Measurements from ENCODE around the gene TRIP12. TPM values are rescaled to one million over a fixed set of nuclear protein-coding genes. Genes with fewer than 3 reads are reported as not detected.
"Not testable (repeated sequence)": the region's sequence is repeated elsewhere in the genome, so short reads cannot be mapped to it uniquely, and the experiment has no call there.

TRIP12 gene
- total RNA-seq, 1 experiment from 2014 or later = 166 TPM

- H3K4ac ChIP-seq (ENCODE audit: low read depth, low read length) = no peak overlapping the region
- H4K20me1 ChIP-seq (ENCODE audit: control insufficient read depth, insufficient read depth, insufficient read length) = no peaks in the 10 kb centered on the region
- H4K5ac ChIP-seq (ENCODE audit: insufficient read length, low read depth, low read length) = no peak overlapping the region
- no peak overlapping the region for H2AK5ac ChIP-seq (ENCODE audit: insufficient read length, low read length)
- H3K79me2 ChIP-seq (ENCODE audit: insufficient read depth, low read length) = no peaks in the 10 kb centered on the region; the same call in 1 of the 2 replicates
- no peak overlapping the region for H4K91ac ChIP-seq (ENCODE audit: insufficient read length, low read depth, low read length)
- no peak overlapping the region for H2BK120ac ChIP-seq (ENCODE audit: low read depth, low read length, poor library complexity, severe bottlenecking)
- no peak overlapping the region for H3K9ac ChIP-seq (ENCODE audit: extremely low read depth, insufficient read length, low read length)
- no peak overlapping the region for H4K8ac ChIP-seq (replicated peaks; ENCODE audit: insufficient read length, low read depth, low read length)
- no peak overlapping the region for H2BK5ac ChIP-seq (ENCODE audit: insufficient read length, low read length)
- Mint-ChIP-seq H3K9me3 (peaks cover 0 to 4% of the 10 kb centered on the region in 2 experiments; a peak in 1 of 5 replicates), H3K36me3 (ENCODE audit: insufficient read depth in 1 of 3, low read depth in 3 of 3) (peaks cover 16 to 42% (median 31%) of the 10 kb centered on the region in 3 experiments), H3K4me3 (no peak overlapping the region), H3K27ac (peak overlapping the region; percentile 21 to 58 (median 53); a peak in 3 of 7 replicates), H3K4me1 (peaks cover 11 to 13% of the 10 kb centered on the region in 2 experiments), H3K27me3 (ENCODE audit: low read depth) (no peaks in the 10 kb centered on the region)
- no peak overlapping the region for H3K14ac ChIP-seq (ENCODE audit: insufficient read depth, low read length)
- no peak for DNase-seq
- no peak overlapping the region for H3K27ac ChIP-seq (ENCODE audit: insufficient read length, low read depth, low read length)
- no CpG with 5 or more reads among the region's 5 CpGs for WGBS (ENCODE audit: extremely low coverage, insufficient read length, low lambda C conversion rate)
- H3K4me1 ChIP-seq (ENCODE audit: insufficient read depth, low read length) = no peaks in the 10 kb centered on the region; the same call in 1 of the 2 replicates
- no peaks in the 10 kb centered on the region for H3K27me3 ChIP-seq (ENCODE audit: insufficient read depth, low read length)
- no peaks in the 10 kb centered on the region for H3K23me2 ChIP-seq (ENCODE audit: insufficient read length, low read depth, low read length, poor library complexity, severe bottlenecking)
- no peak overlapping the region for H3K56ac ChIP-seq (ENCODE audit: insufficient read length, low read depth, low read length)
- H3K79me1 ChIP-seq (ENCODE audit: insufficient read depth, low read depth, low read length, poor library complexity, severe bottlenecking) = no peaks in the 10 kb centered on the region
- H3T11ph ChIP-seq (ENCODE audit: low read length) = no peak overlapping the region
- H3K18ac ChIP-seq (ENCODE audit: insufficient read length, low read depth, low read length) = no peak overlapping the region
- TF ChIP-seq, protein P1, sequence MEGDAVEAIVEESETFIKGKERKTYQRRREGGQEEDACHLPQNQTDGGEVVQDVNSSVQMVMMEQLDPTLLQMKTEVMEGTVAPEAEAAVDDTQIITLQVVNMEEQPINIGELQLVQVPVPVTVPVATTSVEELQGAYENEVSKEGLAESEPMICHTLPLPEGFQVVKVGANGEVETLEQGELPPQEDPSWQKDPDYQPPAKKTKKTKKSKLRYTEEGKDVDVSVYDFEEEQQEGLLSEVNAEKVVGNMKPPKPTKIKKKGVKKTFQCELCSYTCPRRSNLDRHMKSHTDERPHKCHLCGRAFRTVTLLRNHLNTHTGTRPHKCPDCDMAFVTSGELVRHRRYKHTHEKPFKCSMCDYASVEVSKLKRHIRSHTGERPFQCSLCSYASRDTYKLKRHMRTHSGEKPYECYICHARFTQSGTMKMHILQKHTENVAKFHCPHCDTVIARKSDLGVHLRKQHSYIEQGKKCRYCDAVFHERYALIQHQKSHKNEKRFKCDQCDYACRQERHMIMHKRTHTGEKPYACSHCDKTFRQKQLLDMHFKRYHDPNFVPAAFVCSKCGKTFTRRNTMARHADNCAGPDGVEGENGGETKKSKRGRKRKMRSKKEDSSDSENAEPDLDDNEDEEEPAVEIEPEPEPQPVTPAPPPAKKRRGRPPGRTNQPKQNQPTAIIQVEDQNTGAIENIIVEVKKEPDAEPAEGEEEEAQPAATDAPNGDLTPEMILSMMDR (conservative IDR thresholded peaks at IDR 0.05) = no peak
- H2BK20ac ChIP-seq (ENCODE audit: low read depth, low read length, poor library complexity, severe bottlenecking) = no peak overlapping the region
- no peak overlapping the region for H3K23ac ChIP-seq (ENCODE audit: insufficient read length, low read depth, low read length)
- H2BK15ac ChIP-seq (ENCODE audit: low read depth, low read length) = no peak overlapping the region
- no peak overlapping the region for H3K4me2 ChIP-seq (ENCODE audit: insufficient read depth, insufficient read length, low read length)
- no peak overlapping the region for H2AFZ ChIP-seq (ENCODE audit: low read length)
- no peaks in the 10 kb centered on the region for H3K9me3 ChIP-seq (ENCODE audit: control insufficient read depth, low read depth, low read length)
- no peak overlapping the region for H2BK12ac ChIP-seq (ENCODE audit: insufficient read length, low read depth, low read length)
Measured at GRCh38 chr2:229851870-229852269, 69.9 kb downstream of the TRIP12 start.

DNA sequence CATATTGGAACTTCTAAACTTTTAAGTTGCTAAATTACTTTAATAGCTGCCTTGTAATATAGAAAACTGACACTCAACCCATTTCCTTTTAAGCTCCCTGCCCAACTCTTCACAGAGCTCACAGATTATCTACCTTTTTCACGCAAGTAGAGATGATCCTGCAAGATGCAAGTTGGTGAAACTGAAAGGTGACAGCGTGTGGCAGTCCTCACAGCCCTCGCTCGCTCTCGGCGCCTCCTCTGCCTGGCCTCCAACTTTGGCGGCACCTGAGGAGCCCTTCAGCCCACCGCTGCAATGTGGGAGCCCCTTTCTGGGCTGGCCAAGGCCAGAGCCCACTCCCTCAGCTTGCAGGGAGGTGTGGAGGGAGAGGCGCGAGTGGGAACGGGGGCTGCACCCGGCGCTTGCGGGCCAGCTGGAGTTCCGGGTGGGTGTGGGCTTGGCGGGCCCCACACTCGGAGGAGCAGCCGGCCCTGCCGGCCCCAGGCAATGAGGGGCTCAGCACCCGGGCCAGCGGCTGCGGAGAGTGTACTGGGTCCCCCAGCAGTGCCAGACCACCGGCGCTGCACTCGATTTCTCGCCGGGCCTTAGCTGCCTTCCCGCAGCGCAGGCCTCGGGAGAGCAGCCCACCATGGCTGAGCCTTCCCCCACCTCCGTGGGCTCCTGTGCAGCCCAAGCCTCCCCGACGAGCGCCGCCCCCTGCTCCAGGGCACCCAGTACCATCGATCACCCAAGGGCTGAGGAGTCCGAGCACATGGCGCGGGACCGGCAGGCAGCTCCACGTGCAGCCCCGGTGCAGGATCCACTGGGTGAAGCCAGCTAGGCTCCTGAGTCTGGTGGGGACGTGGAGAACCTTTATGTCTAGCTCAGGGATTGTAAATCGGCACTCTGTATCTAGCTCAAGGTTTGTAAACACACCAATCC lies 71.2 kb downstream of the TRIP12 start:
- not testable (repeated sequence) for H2BK20ac ChIP-seq (ENCODE audit: low read depth, low read length, poor library complexity, severe bottlenecking); H3K9me3 ChIP-seq (ENCODE audit: control insufficient read depth, low read depth, low read length); H2AFZ ChIP-seq (ENCODE audit: low read length); H2BK5ac ChIP-seq (ENCODE audit: insufficient read length, low read length); H3K9ac ChIP-seq (ENCODE audit: extremely low read depth, insufficient read length, low read length); H3K27me3 Mint-ChIP-seq (ENCODE audit: low read depth); H2BK12ac ChIP-seq (ENCODE audit: insufficient read length, low read depth, low read length); H3K27ac ChIP-seq (ENCODE audit: insufficient read length, low read depth, low read length); DNase-seq; H3K4me1 ChIP-seq (ENCODE audit: insufficient read depth, low read length); H3K4ac ChIP-seq (ENCODE audit: low read depth, low read length); H3K23ac ChIP-seq (ENCODE audit: insufficient read length, low read depth, low read length); H4K20me1 ChIP-seq (ENCODE audit: control insufficient read depth, insufficient read depth, insufficient read length); H3K79me2 ChIP-seq (ENCODE audit: insufficient read depth, low read length); H4K8ac ChIP-seq (replicated peaks; ENCODE audit: insufficient read length, low read depth, low read length); H3T11ph ChIP-seq (ENCODE audit: low read length); H3K18ac ChIP-seq (ENCODE audit: insufficient read length, low read depth, low read length); H4K91ac ChIP-seq (ENCODE audit: insufficient read length, low read depth, low read length); H3K23me2 ChIP-seq (ENCODE audit: insufficient read length, low read depth, low read length, poor library complexity, severe bottlenecking); H3K4me3 Mint-ChIP-seq; H4K5ac ChIP-seq (ENCODE audit: insufficient read length, low read depth, low read length); H2BK15ac ChIP-seq (ENCODE audit: low read depth, low read length); H3K79me1 ChIP-seq (ENCODE audit: insufficient read depth, low read depth, low read length, poor library complexity, severe bottlenecking); H2AK5ac ChIP-seq (ENCODE audit: insufficient read length, low read length); H3K14ac ChIP-seq (ENCODE audit: insufficient read depth, low read length); H3K56ac ChIP-seq (ENCODE audit: insufficient read length, low read depth, low read length); H3K4me2 ChIP-seq (ENCODE audit: insufficient read depth, insufficient read length, low read length); H2BK120ac ChIP-seq (ENCODE audit: low read depth, low read length, poor library complexity, severe bottlenecking); H3K9me3 Mint-ChIP-seq; H3K27me3 ChIP-seq (ENCODE audit: insufficient read depth, low read length)
- no CpG with 5 or more reads among the region's 44 CpGs for WGBS (ENCODE audit: extremely low coverage, insufficient read length, low lambda C conversion rate)
- H3K4me1 Mint-ChIP-seq = peaks cover 11 to 13% of the 10 kb centered on the region in 2 experiments
- H3K36me3 Mint-ChIP-seq (ENCODE audit: insufficient read depth in 1 of 3, low read depth in 3 of 3) = peaks cover 16 to 35% (median 25%) of the 10 kb centered on the region in 3 experiments
- H3K27ac Mint-ChIP-seq = peak overlapping the region in 2 of 3 experiments; percentile 54 to 82; a peak in 4 of 7 replicates

All from H9 (cell line).